ENCODE measurements around the gene PRKAA1.
"Not testable (repeated sequence)": the region's sequence is repeated elsewhere in the genome, so short reads cannot be mapped to it uniquely, and the experiment has no call there.

The PRKAA1 gene

GRCh38 chr5:40826489-40827187 is 28.5 kb upstream of the PRKAA1 start:
- no peak for DNase-seq (ENCODE audit: low read depth)
- H3K4me3 ChIP-seq (ENCODE audit: low read depth, low read length), result no peak overlapping the region
- no peak for TF ChIP-seq CTCF (IDR thresholded peaks at IDR 0.05; ENCODE audit: control insufficient read depth, extremely low read depth, insufficient read depth)

GRCh38 chr5:40825461-40826043 is 27.4 kb upstream of the PRKAA1 start:
- H3K4me3 ChIP-seq (ENCODE audit: low read depth, low read length); DNase-seq (ENCODE audit: low read depth): not testable (repeated sequence)

- H3K4me3 ChIP-seq (ENCODE audit: low read depth, low read length), result no peak overlapping the region
- TF ChIP-seq CTCF (IDR thresholded peaks at IDR 0.05; ENCODE audit: control insufficient read depth, extremely low read depth, insufficient read depth), result no peak
- DNase-seq (ENCODE audit: low read depth), result no peak
Observed at GRCh38 chr5:40823459-40823858, 25.3 kb upstream of the PRKAA1 start.

GRCh38 chr5:40813698-40814281 is 15.6 kb upstream of the PRKAA1 start:
- no peak for TF ChIP-seq CTCF (IDR thresholded peaks at IDR 0.05; ENCODE audit: control insufficient read depth, extremely low read depth, insufficient read depth)
- DNase-seq (ENCODE audit: low read depth), result no peak
- no peak overlapping the region for H3K4me3 ChIP-seq (ENCODE audit: low read depth, low read length)

- H3K4me3 ChIP-seq (ENCODE audit: low read depth, low read length), result no peak overlapping the region
- no peak for DNase-seq (ENCODE audit: low read depth)
- TF ChIP-seq CTCF (IDR thresholded peaks at IDR 0.05; ENCODE audit: control insufficient read depth, extremely low read depth, insufficient read depth), result no peak
Observed at GRCh38 chr5:40812125-40812524, 14.0 kb upstream of the PRKAA1 start.

GRCh38 chr5:40801771-40802562 is 3.8 kb upstream of the PRKAA1 start:
- no peak for DNase-seq (ENCODE audit: low read depth)
- no peak overlapping the region for H3K4me3 ChIP-seq (ENCODE audit: low read depth, low read length)
- no peak for TF ChIP-seq CTCF (IDR thresholded peaks at IDR 0.05; ENCODE audit: control insufficient read depth, extremely low read depth, insufficient read depth)

- no peak for DNase-seq (ENCODE audit: low read depth)
- peak overlapping the region; percentile 69 for H3K4me3 ChIP-seq (ENCODE audit: low read depth, low read length)
- TF ChIP-seq CTCF (IDR thresholded peaks at IDR 0.05; ENCODE audit: control insufficient read depth, extremely low read depth, insufficient read depth), result no peak
Observed at GRCh38 chr5:40799258-40799657, 1.1 kb upstream of the PRKAA1 start.
